Lower leg skin (tissue), 4 donors: Measurements from ENCODE around the gene NUP107. TPM values are rescaled to one million over a fixed set of nuclear protein-coding genes. Genes with fewer than 3 reads are reported as not detected.

Experiments used
- DNase-seq, 2 donors: peaks; one replicate each; pipeline ENCODE4 v3.0.0-alpha.2; 2019; ENCODE audit warnings: low spot score in 2 of 2
- H3K4me3 ChIP-seq: fragments of 200-600 bp; sonication (generic); 2 replicates; pipeline ENCODE4 v1.5.1; 2017; ENCODE audit warnings: mild to moderate bottlenecking, low read depth; ENCODE audit not compliant: poor library complexity, severe bottlenecking
- POLR2A ChIP-seq, 2 donors: fragments of 450-650 bp; IDR thresholded peaks; one replicate each; pipeline ENCODE4 v1.6.1; 2016 to 2017; ENCODE audit warnings: antibody characterized with exemption in 2 of 2, mild to moderate bottlenecking in 1 of 2, moderate library complexity in 1 of 2
- WGBS, 2 donors: methylation state at CpG; one replicate each; pipeline ENCODE4 v1.1.5; 2018; 5-methylcytosine and 5-hydroxymethylcytosine counted together
- intact Hi-C: fragments of 100-400 bp; cut with DNase I; formaldehyde crosslinking; loops from one replicate; pipeline ENCODE4 v1.15.0; 2023; ENCODE audit warnings: low total_unique reads
- total RNA-seq, 4 donors: library from RNA; depleted of rRNA; stranded (reverse); fragments of >200 nt; gene quantifications; one replicate each; pipeline ENCODE4 v1.1.0, GENCODE V29; 2016
- TF ChIP-seq, protein P1 (sequence below), 3 donors: fragments of 450-650 bp; IDR thresholded peaks; one replicate each; pipeline ENCODE4 v1.5.1; 2016; ENCODE audit warnings: antibody characterized with exemption in 3 of 3, mild to moderate bottlenecking in 3 of 3, moderate library complexity in 2 of 3

Gene NUP107
- total RNA-seq, 4 donors from 2014 or later = 19.3 to 41.7 (median 31.9) TPM

DNA sequence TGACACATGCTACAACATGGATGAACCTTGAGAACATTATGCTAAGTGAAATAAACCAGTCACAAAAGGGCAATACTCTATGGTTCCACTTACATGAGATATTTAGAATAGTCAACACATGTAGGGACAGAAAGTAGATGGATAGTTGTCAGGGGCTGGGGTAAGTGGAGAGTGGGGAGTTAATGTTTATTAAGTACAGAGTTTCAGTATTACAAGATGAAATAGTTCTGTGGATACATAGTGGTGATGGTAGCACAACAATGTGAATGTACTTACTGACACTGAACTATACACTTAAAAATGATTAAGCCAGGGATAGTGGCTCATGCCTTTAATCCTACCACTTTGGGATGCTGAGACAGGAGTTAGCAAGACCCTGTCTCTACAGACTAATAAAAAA, 8.7 kb downstream of the NUP107 start:
- intact Hi-C loops = no loop called here
- no peak overlapping the region for H3K4me3 ChIP-seq
- no peak for TF ChIP-seq POLR2A (IDR thresholded peaks at IDR 0.05)
- TF ChIP-seq, protein P1, sequence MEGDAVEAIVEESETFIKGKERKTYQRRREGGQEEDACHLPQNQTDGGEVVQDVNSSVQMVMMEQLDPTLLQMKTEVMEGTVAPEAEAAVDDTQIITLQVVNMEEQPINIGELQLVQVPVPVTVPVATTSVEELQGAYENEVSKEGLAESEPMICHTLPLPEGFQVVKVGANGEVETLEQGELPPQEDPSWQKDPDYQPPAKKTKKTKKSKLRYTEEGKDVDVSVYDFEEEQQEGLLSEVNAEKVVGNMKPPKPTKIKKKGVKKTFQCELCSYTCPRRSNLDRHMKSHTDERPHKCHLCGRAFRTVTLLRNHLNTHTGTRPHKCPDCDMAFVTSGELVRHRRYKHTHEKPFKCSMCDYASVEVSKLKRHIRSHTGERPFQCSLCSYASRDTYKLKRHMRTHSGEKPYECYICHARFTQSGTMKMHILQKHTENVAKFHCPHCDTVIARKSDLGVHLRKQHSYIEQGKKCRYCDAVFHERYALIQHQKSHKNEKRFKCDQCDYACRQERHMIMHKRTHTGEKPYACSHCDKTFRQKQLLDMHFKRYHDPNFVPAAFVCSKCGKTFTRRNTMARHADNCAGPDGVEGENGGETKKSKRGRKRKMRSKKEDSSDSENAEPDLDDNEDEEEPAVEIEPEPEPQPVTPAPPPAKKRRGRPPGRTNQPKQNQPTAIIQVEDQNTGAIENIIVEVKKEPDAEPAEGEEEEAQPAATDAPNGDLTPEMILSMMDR (IDR thresholded peaks at IDR 0.05) = no peak
- DNase-seq = no peak

DNA sequence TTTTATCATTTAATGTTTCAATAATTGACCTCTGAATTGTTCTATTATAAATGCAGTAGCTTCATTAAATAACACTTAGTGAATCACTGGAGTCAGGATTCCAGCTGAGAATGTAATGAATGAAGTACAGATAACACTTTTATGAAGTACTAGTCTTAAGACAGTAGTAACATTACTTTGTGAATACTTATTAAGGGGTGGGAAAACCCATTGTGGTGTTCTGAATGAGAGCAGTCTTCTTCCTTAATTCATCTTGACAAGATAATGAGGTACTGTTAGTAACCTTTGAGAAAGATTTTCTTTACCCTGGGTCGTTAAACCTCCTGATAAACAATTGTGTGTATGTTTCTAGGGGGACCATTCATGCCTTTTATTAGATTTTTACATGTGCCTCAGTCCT, 12.7 kb downstream of the NUP107 start:
- no peak overlapping the region for H3K4me3 ChIP-seq
- intact Hi-C loops = no loop called here
- no peak for DNase-seq
- no peak for TF ChIP-seq POLR2A (IDR thresholded peaks at IDR 0.05)
- TF ChIP-seq, protein P1 (IDR thresholded peaks at IDR 0.05) = no peak
- WGBS, 2 donors = 85 to 87% methylated on average over 1 of the region's 1 CpG

DNA sequence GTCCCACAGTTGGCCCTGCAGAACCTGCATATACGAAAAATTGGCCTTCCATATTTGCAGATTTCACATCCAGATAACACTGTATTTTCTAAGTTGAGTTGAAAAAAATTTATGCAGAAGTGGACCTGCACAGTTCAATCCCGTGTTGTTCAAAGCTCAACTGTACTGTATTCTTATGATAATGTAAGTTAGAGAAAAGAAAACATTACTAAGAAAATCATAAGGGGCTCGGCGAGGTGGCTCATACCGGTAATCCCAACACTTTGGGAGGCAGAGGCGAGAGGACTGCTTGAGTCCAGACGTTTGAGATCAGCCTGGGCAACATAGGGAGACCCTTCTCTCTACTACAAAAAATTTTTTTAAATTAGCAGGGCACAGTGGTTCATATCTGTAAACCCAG, 41.0 kb downstream of the NUP107 start:
- intact Hi-C loops = no loop called here
- no peak for DNase-seq
- no peak for TF ChIP-seq POLR2A (IDR thresholded peaks at IDR 0.05)
- TF ChIP-seq, protein P1 (IDR thresholded peaks at IDR 0.05) = no peak
- WGBS, 2 donors = 93 to 95% methylated on average over 7 of the region's 7 CpGs
- no peak overlapping the region for H3K4me3 ChIP-seq

DNA sequence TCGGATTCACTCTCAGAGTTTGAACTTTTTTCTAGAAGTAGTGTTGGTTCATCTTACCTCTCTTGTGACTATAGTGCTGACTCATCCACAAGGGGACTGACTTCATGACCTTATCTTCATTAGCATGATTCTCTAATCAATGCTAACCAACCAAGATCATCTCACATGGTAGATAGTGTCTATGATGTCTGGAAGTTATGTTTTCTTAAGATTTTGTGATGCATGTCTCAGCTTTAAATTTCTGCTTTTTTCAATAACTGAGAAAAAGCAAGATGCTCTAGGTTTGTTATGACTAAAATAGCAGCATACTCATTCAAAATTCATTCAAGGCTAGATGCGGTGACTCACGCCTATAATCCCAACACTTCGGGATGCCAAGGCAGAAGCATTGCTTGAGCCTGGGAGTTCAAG, 46.9 kb downstream of the NUP107 start:
- 97 to 99% methylated on average over 4 of the region's 4 CpGs for WGBS, 2 donors
- TF ChIP-seq, protein P1 (IDR thresholded peaks at IDR 0.05) = no peak
- TF ChIP-seq POLR2A (IDR thresholded peaks at IDR 0.05) = no peak
- no peak for DNase-seq
- intact Hi-C loops = no loop called here
- no peak overlapping the region for H3K4me3 ChIP-seq

DNA sequence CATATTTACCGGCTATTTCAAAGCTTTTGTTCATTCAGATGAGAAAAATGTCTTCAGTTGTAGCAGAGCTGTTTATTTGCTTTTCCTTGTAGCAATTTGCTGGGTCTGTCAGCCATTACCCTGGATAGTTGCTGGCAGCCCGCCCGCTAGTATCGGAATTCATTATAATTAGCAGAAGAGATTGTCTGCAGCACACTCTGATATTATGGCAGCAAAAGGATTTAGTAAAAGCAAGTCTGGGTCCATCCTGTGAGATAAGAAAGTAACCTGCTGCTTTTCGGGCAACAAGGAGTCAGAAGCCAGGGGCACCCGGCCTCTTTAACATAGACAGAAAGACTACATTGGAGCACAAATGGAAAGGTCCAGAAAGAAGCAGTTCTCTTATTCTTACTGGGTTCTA, 53.1 kb downstream of the NUP107 start:
- no peak overlapping the region for H3K4me3 ChIP-seq
- DNase-seq = no peak
- TF ChIP-seq, protein P1 (IDR thresholded peaks at IDR 0.05) = no peak
- TF ChIP-seq POLR2A (IDR thresholded peaks at IDR 0.05) = no peak
- WGBS, 2 donors = 66 to 94% methylated on average over 6 of the region's 6 CpGs
- intact Hi-C loops = no loop called here

DNA sequence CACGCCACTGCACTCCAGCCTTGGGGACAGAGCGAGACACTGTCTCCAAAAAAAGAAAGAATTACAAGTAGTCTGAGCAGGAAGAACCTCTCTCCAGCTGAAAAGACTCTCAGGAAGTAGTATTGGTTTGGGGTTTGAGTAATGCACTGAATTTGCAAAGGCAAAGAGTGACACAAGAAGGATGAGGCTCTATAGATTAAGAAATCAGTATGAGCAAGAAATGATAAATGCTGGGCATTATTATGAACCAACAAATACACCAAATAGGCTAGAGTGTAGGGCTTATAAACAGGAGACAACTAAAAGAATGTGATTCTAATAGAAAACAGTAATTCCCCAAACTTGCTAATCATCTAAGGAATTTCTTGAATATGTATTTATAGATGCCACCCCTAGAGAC, 56.6 kb downstream of the NUP107 start:
- H3K4me3 ChIP-seq = no peak overlapping the region
- intact Hi-C loops = no loop called here
- WGBS, 2 donors = 87% methylated on average over 2 of the region's 2 CpGs
- TF ChIP-seq, protein P1 (IDR thresholded peaks at IDR 0.05) = no peak
- TF ChIP-seq POLR2A (IDR thresholded peaks at IDR 0.05) = no peak
- no peak for DNase-seq
